Transverse colon (tissue), 4 donors: ENCODE measurements around the gene MMP23B. TPM values are rescaled to one million over a fixed set of nuclear protein-coding genes. Genes with fewer than 3 reads are reported as not detected.

ENCODE experiments used
- DNase-seq: peaks from one replicate; pipeline ENCODE4 v3.0.0-alpha.2; 2019
- H3K27ac ChIP-seq, 4 donors: fragments of 200-600 bp; sonication (generic); 2 replicates each; pipeline ENCODE4 v1.5.1; 2016 to 2018; ENCODE audit warnings: inconsistent platforms in 4 of 4
- H3K27me3 ChIP-seq: fragments of 200-600 bp; sonication (generic); 2 replicates; pipeline ENCODE4 v1.5.1; 2017; ENCODE audit warnings: inconsistent platforms
- H3K36me3 ChIP-seq, 4 donors: fragments of 200-600 bp; sonication (generic); 2 replicates each; pipeline ENCODE4 v1.5.1; 2017 to 2019; ENCODE audit warnings: inconsistent platforms in 4 of 4
- H3K4me1 ChIP-seq, 4 donors: fragments of 200-600 bp; sonication (generic); 2 replicates each; pipeline ENCODE4 v1.5.1; 2017 to 2020; ENCODE audit warnings: inconsistent platforms in 4 of 4
- H3K4me3 ChIP-seq, 4 donors: fragments of 200-600 bp; sonication (generic); 1 replicate in 1 of 4; 2 replicates in 3 of 4; pipeline versions ENCODE4 v1.5.1 to v1.6.1; 2017 to 2019; ENCODE audit warnings: inconsistent platforms in 4 of 4
- H3K9me3 ChIP-seq, 2 donors: fragments of 200-600 bp; sonication (generic); 2 replicates each; pipeline ENCODE4 v1.5.1; 2017 to 2019; ENCODE audit warnings: inconsistent platforms in 2 of 2
- CTCF ChIP-seq, 5 experiments: fragments of 200-600 bp in 3 of 5; fragments of 450-650 bp in 2 of 5; sonication (generic) in 3 of 5; IDR thresholded peaks; 1 replicate in 2 of 5; 2 replicates in 3 of 5; pipeline ENCODE4 v1.5.1; 2016 to 2017; ENCODE audit warnings: antibody characterized with exemption in 5 of 5, inconsistent platforms in 3 of 5, mild to moderate bottlenecking in 2 of 5, moderate library complexity in 1 of 5
- EP300 ChIP-seq: sonication (generic); formaldehyde crosslinking; IDR thresholded peaks from one replicate; pipeline ENCODE4 v1.6.1; 2017; ENCODE audit warnings: antibody characterized with exemption, low read depth
- POLR2A ChIP-seq: fragments of 450-650 bp; IDR thresholded peaks from one replicate; pipeline ENCODE4 v1.6.1; 2016; ENCODE audit warnings: antibody characterized with exemption, mild to moderate bottlenecking, moderate library complexity
- POLR2AphosphoS5 ChIP-seq, 3 donors: sonication (generic); formaldehyde crosslinking; IDR thresholded peaks; one replicate each; pipeline ENCODE4 v1.6.1; 2016; ENCODE audit warnings: antibody characterized with exemption in 3 of 3
- WGBS, 2 donors: methylation state at CpG; one replicate each; pipeline ENCODE4 v1.1.5; 2018; ENCODE audit warnings: low coverage in 1 of 2; 5-methylcytosine and 5-hydroxymethylcytosine counted together
- in situ Hi-C, 4 donors: fragments of 200-750 bp; cut with MboI; loops; one replicate each; pipeline versions ENCODE4 v1.15.0 to v1.15.1; 2017; ENCODE audit warnings: low sequenced_read_pairs in 3 of 4, low pct_ligation_motif_present in 1 of 4, low pct_unique_long_range_greater_than_20kb in 1 of 4
- intact Hi-C: fragments of 100-400 bp; cut with DNase I; formaldehyde crosslinking; loops from one replicate; pipeline ENCODE4 v1.15.1; 2023; ENCODE audit warnings: low total_unique reads
- total RNA-seq, 4 donors: library from RNA; depleted of rRNA; stranded (reverse); fragments of >200 nt; gene quantifications; one replicate each; pipeline ENCODE4 v1.1.0, GENCODE V29; 2016

The MMP23B gene
- 10 to 100 TPM in 2 of 4 donors, 1 to 10 TPM in 2; 4.9 to 58.9 (median 9.9) TPM for total RNA-seq

GRCh38 chr1:1631782-1632420, at the start of gene MMP23B:
TSS of gene MMP23B (plus strand) at chr1:1632173. CDS start at chr1:1632219, 46 bp downstream.
- peak within 1 kb of the TSS in 2 of 4 donors; percentile 35 to 42 for H3K4me3 ChIP-seq
- in situ Hi-C loops (no loop called here), intact Hi-C loops (no loop called here)
- TF ChIP-seq EP300 = no peak
- TF ChIP-seq CTCF (IDR thresholded peaks at IDR 0.05) = no peak
- no peak for TF ChIP-seq POLR2A
- no peak for TF ChIP-seq POLR2AphosphoS5 (IDR thresholded peaks at IDR 0.05)
- WGBS, 2 donors = 7% methylated on average over 16 of the region's 48 CpGs; no CpG with 5 or more reads in 1 of the 2 donors
- H3K4me1 ChIP-seq = peaks cover 6 to 24% (median 24%) of the 10 kb centered on the region in 4 donors
- H3K36me3 ChIP-seq = peaks cover 0 to 4% (median 0%) of the 10 kb centered on the region in 4 donors
- H3K9me3 ChIP-seq = no peaks in the 10 kb centered on the region
- peaks cover 29% of the 10 kb centered on the region for H3K27me3 ChIP-seq
- no peak for DNase-seq
- H3K27ac ChIP-seq = peak within 1 kb of the TSS; percentile 76 to 85 (median 83)

GRCh38 chr1:1582585-1583346, 49.2 kb upstream of the MMP23B start:
- in situ Hi-C loops = no loop called here
- intact Hi-C loops = no loop called here

GRCh38 chr1:1583347-1584010, 48.5 kb upstream of the MMP23B start:
- no peak for DNase-seq
- H3K9me3 ChIP-seq = no peaks in the 10 kb centered on the region
- H3K27ac ChIP-seq = no peak overlapping the region
- 65 to 89% methylated on average over 4 to 23 of the region's 23 CpGs for WGBS, 2 donors
- H3K4me1 ChIP-seq = no peaks in the 10 kb centered on the region
- intact Hi-C loops = no loop called here
- TF ChIP-seq POLR2AphosphoS5 (IDR thresholded peaks at IDR 0.05) = no peak
- no peak for TF ChIP-seq EP300
- no peak for TF ChIP-seq CTCF (IDR thresholded peaks at IDR 0.05)
- no peak for TF ChIP-seq POLR2A
- in situ Hi-C loops = no loop called here
- H3K36me3 ChIP-seq = no peaks in the 10 kb centered on the region
- no peak overlapping the region for H3K4me3 ChIP-seq
- H3K27me3 ChIP-seq = peaks cover 65% of the 10 kb centered on the region

More at GRCh38 chr1:1582585-1583346, 49.2 kb upstream of the MMP23B start:
- Histone ChIP-seq H3K27ac (no peak overlapping the region), H3K9me3 (no peaks in the 10 kb centered on the region), H3K4me1 (no peaks in the 10 kb centered on the region), H3K36me3 (no peaks in the 10 kb centered on the region), H3K4me3 (no peak overlapping the region), H3K27me3 (peaks cover 61% of the 10 kb centered on the region)
- no peak for DNase-seq
- TF ChIP-seq POLR2AphosphoS5 (IDR thresholded peaks at IDR 0.05) (no peak), CTCF (IDR thresholded peaks at IDR 0.05) (no peak)
- 56 to 69% methylated on average over 2 to 9 of the region's 9 CpGs for WGBS, 2 donors

- no peaks in the 10 kb centered on the region for H3K36me3 ChIP-seq
- WGBS, 2 donors = 81 to 92% methylated on average over 5 to 13 of the region's 13 CpGs
- in situ Hi-C loops = no loop called here
- H3K9me3 ChIP-seq = no peaks in the 10 kb centered on the region
- H3K27ac ChIP-seq = no peak overlapping the region
- intact Hi-C loops = no loop called here
- peaks cover 29% of the 10 kb centered on the region for H3K27me3 ChIP-seq
- no peak for DNase-seq
- H3K4me1 ChIP-seq = no peaks in the 10 kb centered on the region
- H3K4me3 ChIP-seq = no peak overlapping the region
- no peak for TF ChIP-seq EP300
- TF ChIP-seq CTCF (IDR thresholded peaks at IDR 0.05) = no peak
- TF ChIP-seq POLR2A = no peak
- no peak for TF ChIP-seq POLR2AphosphoS5 (IDR thresholded peaks at IDR 0.05)
These were observed 40.5 kb upstream of the MMP23B start for GRCh38 chr1:1591452-1591851.
